HL-60 (cell line): ENCODE results near the gene OSBPL3.

ENCODE experiments used
- DNase-seq, 2 experiments: peaks; one replicate each; pipeline ENCODE4 v3.0.0-alpha.2; 2010 to 2020; ENCODE audit warnings: low read depth in 1 of 2, low spot score in 1 of 2
- H3K27ac ChIP-seq: fragments of 250-450 bp; sonication (Bioruptor Pico); replicated peaks from 2 replicates; pipeline ENCODE4 v1.5.1; 2020; ENCODE audit warnings: mild to moderate bottlenecking, moderate library complexity
- H3K27me3 ChIP-seq: fragments of 250-450 bp; sonication (Bioruptor Pico); 2 replicates; pipeline ENCODE4 v1.5.1; 2021; ENCODE audit warnings: mild to moderate bottlenecking, moderate library complexity; ENCODE audit not compliant: insufficient read depth, poor library complexity, severe bottlenecking
- H3K4me3 ChIP-seq: replicated peaks from 2 replicates; pipeline ENCODE4 v1.5.1; 2011; ENCODE audit warnings: mild to moderate bottlenecking, control low read depth, low read length; ENCODE audit not compliant: insufficient read depth
- GABPA ChIP-seq: IDR thresholded peaks from 2 replicates; pipeline ENCODE4 v1.6.1; 2012; ENCODE audit warnings: low read depth
- POLR2AphosphoS5 ChIP-seq: IDR thresholded peaks from 2 replicates; pipeline ENCODE4 v1.6.1; 2012; ENCODE audit warnings: low read depth
- SPI1 ChIP-seq: IDR thresholded peaks from 2 replicates; pipeline ENCODE4 v1.6.1; 2012; ENCODE audit warnings: low read depth, mild to moderate bottlenecking, borderline replicate concordance
- TF ChIP-seq, protein P1 (sequence below): IDR thresholded peaks from 2 replicates; pipeline ENCODE4 v1.6.1; 2012; ENCODE audit warnings: low read depth; ENCODE audit not compliant: insufficient replicate concordance
- TF ChIP-seq, protein P2 (sequence below): IDR thresholded peaks from one replicate; pipeline ENCODE4 v1.5.1; 2011; ENCODE audit warnings: low read length, control low read depth, inconsistent platforms; ENCODE audit not compliant: insufficient read depth

The OSBPL3 gene

DNA sequence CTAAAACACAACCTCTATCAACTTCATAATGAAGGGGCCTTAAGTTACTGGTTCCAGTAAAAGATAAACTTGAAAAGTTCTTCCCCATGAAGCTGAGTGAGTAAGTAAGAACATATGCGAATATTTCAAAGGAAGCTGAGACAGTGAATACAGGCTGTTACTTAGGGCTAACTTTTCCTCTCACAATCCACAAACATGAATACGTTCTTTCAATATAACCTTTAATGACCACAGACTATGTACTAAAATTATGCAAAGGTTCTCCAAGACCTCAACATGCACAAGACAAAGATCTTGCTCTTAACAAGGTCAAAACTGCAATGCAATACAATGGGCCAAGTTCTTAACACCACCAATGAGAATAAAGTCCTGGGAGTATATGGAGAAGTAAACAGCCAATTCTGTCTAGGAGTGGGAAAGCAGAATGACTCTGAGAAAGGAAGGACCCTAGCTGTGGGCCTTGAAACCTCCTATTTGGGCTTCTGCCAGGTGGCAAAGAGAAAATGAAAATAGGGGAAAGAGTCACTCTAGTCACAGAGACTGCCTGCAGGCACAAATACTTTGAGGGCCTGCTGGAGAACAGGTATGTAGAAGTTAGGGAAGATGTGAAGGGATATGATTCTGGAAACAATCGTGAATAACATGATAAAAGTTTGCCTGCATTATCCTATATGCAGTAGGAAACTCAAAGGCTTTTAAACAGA is 43.7 kb downstream of the OSBPL3 start:
- TF ChIP-seq GABPA (no peak), POLR2AphosphoS5 (no peak), SPI1 (no peak)
- TF ChIP-seq, protein P1, sequence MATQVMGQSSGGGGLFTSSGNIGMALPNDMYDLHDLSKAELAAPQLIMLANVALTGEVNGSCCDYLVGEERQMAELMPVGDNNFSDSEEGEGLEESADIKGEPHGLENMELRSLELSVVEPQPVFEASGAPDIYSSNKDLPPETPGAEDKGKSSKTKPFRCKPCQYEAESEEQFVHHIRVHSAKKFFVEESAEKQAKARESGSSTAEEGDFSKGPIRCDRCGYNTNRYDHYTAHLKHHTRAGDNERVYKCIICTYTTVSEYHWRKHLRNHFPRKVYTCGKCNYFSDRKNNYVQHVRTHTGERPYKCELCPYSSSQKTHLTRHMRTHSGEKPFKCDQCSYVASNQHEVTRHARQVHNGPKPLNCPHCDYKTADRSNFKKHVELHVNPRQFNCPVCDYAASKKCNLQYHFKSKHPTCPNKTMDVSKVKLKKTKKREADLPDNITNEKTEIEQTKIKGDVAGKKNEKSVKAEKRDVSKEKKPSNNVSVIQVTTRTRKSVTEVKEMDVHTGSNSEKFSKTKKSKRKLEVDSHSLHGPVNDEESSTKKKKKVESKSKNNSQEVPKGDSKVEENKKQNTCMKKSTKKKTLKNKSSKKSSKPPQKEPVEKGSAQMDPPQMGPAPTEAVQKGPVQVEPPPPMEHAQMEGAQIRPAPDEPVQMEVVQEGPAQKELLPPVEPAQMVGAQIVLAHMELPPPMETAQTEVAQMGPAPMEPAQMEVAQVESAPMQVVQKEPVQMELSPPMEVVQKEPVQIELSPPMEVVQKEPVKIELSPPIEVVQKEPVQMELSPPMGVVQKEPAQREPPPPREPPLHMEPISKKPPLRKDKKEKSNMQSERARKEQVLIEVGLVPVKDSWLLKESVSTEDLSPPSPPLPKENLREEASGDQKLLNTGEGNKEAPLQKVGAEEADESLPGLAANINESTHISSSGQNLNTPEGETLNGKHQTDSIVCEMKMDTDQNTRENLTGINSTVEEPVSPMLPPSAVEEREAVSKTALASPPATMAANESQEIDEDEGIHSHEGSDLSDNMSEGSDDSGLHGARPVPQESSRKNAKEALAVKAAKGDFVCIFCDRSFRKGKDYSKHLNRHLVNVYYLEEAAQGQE = no peak

DNA sequence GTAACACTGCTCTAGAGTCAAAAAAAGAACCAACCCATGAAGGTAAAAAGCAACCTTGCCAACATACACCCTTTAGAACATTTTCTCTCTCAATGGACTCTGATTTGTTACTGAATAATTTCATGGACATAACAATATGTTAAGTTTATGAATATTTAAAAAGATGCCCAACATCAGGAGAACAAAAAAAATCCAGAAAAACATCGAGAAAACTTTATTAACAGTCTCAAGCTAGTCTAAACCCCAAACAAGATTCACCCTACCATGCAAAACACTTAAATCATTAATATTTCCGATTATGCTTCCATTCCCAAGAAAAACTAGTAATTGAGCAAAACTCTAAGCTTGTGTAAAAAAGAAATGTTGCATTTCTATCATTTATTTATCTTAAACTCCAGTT is 46.7 kb downstream of the OSBPL3 start:
- Histone ChIP-seq H3K4me3 (no peak overlapping the region), H3K27me3 (no peaks in the 10 kb centered on the region), H3K27ac (no peak overlapping the region)
- no peak for DNase-seq
- no peak for TF ChIP-seq SPI1
- TF ChIP-seq, protein P1 = no peak
- TF ChIP-seq, protein P2, sequence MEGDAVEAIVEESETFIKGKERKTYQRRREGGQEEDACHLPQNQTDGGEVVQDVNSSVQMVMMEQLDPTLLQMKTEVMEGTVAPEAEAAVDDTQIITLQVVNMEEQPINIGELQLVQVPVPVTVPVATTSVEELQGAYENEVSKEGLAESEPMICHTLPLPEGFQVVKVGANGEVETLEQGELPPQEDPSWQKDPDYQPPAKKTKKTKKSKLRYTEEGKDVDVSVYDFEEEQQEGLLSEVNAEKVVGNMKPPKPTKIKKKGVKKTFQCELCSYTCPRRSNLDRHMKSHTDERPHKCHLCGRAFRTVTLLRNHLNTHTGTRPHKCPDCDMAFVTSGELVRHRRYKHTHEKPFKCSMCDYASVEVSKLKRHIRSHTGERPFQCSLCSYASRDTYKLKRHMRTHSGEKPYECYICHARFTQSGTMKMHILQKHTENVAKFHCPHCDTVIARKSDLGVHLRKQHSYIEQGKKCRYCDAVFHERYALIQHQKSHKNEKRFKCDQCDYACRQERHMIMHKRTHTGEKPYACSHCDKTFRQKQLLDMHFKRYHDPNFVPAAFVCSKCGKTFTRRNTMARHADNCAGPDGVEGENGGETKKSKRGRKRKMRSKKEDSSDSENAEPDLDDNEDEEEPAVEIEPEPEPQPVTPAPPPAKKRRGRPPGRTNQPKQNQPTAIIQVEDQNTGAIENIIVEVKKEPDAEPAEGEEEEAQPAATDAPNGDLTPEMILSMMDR = no peak

More for the DNA sequence above, 43.7 kb downstream of the OSBPL3 start:
- Histone ChIP-seq H3K27me3 (no peaks in the 10 kb centered on the region), H3K27ac (no peak overlapping the region), H3K4me3 (no peak overlapping the region)
- no peak for DNase-seq

DNA sequence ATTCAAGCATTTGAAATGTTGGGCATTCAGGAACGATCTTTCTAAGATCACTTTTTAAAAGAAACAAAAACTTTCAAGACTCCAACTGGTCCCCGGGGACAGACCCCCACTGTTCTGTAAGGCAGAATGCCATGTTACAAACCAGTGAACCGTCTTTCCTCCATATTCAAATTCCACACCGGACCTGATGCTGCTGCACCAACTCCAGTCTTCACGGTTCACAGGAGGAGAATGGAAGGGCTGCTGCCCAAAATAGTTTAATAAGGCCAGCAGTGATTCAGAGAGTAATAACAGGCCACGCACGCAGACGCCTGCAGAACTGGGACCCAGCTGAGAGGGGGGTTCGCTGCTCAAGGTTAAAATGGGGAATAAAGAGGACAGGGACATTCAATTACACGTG is 47.2 kb downstream of the OSBPL3 start:
- H3K4me3 ChIP-seq = no peak overlapping the region
- TF ChIP-seq, protein P1 = no peak
- TF ChIP-seq, protein P2 = no peak
- no peak for TF ChIP-seq GABPA
- TF ChIP-seq SPI1 = no peak
- no peak for TF ChIP-seq POLR2AphosphoS5
- no peak for DNase-seq
- H3K27me3 ChIP-seq = no peaks in the 10 kb centered on the region
- H3K27ac ChIP-seq = no peak overlapping the region
